ENCODE measurements around the gene PLA2G6.

DNA sequence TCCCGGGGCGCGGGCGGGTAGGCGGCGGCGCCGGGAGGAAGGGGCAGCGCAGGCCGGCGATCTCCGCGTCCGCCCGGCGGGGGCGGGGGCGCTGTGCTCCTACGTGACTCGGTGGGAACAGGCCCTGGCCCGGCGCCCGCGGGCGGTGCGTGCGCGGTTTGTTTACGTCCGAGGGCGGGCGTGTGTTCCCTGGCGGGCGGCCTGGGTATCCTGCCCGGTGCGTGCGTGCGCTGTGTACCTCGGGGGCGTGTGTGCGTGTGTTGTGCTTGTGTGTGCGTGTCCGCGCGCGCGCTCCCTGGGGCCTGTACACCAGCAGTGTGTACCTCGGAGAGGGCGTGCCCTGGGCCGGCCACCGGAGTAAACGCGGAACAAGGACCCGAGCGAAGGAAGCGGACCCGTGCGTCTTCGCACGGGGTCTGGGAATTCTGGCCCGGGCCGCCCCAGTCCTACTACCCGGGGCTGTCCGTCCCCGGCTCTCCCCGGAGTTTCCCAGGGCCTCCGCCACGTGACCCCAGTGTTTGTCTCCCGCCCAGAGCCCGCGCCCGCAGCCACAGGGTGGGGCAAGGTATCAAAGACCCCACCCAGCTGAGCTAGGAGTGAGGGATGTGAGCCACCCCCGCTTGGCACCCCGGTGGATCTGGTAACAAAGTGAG lies 20.9 kb upstream of the PLA2G6 start:
- no peak for TF ChIP-seq POLR2A (IDR thresholded peaks at IDR 0.05; ENCODE audit: low read depth, low read length)
- TF ChIP-seq POLR2AphosphoS5 (IDR thresholded peaks at IDR 0.05; ENCODE audit: low read depth, low read length), result no peak
- no peak for TF ChIP-seq TAF1 (IDR thresholded peaks at IDR 0.05; ENCODE audit: low read depth, low read length)
- no peak for TF ChIP-seq POU2F2 (IDR thresholded peaks at IDR 0.05; ENCODE audit: low read depth, low read length)
